ENCODE results near the gene OPA3. TPM values are rescaled to one million over a fixed set of nuclear protein-coding genes. Genes with fewer than 3 reads are reported as not detected.
"Not testable (repeated sequence)": the region's sequence is repeated elsewhere in the genome, so short reads cannot be mapped to it uniquely, and the experiment has no call there.

OPA3 gene
- total and polyA plus RNA-seq, 11 donors = 13.1 to 30.4 (median 22.3) TPM

- intact Hi-C loops (cut with DNase I) = loop anchor here in 1 of 10 donors (10.0 kb wide), 1 partner anchor 45 kb away; the partner anchor contains the start of gene OPA3
Observed at GRCh38 chr19:45629704-45630103, 45.1 kb upstream of the OPA3 start.

GRCh38 chr19:45628219-45628618 is 43.6 kb upstream of the OPA3 start:
- 94 to 98% (median 96%) methylated on average over 7 of the region's 7 CpGs for WGBS, 4 donors
- H3K27me3 ChIP-seq; DNase-seq; ATAC-seq; intact Hi-C loops (cut with DNase I); H3K4me3 ChIP-seq; H3K27ac ChIP-seq; H3K9me3 ChIP-seq: not testable (repeated sequence)
- Histone ChIP-seq H3K36me3 (peaks cover 0 to 66% (median 50%) of the 10 kb centered on the region in 9 donors), H3K4me1 (peaks cover 0 to 11% (median 0%) of the 10 kb centered on the region in 12 donors)

More at GRCh38 chr19:45629704-45630103, 45.1 kb upstream of the OPA3 start:
- ATAC-seq (no peak), DNase-seq (no peak)
- H3K27ac ChIP-seq = no peak overlapping the region
- peaks cover 0 to 51% (median 35%) of the 10 kb centered on the region in 9 donors for H3K36me3 ChIP-seq
- no peak for TF ChIP-seq POLR2A (IDR thresholded peaks at IDR 0.05)
- no peak for TF ChIP-seq CTCF (IDR thresholded peaks at IDR 0.05)
- H3K4me1 ChIP-seq = peaks cover 0 to 11% (median 0%) of the 10 kb centered on the region in 12 donors
- WGBS, 4 donors = 82 to 100% (median 93%) methylated on average over 3 to 4 of the region's 4 CpGs
- H3K9me3 ChIP-seq = no peaks in the 10 kb centered on the region
- no peaks in the 10 kb centered on the region for H3K27me3 ChIP-seq
- H3K4me3 ChIP-seq = no peak overlapping the region

GRCh38 chr19:45623984-45624383 is 39.4 kb upstream of the OPA3 start:
- DNase-seq = no peak
- Histone ChIP-seq H3K27me3 (no peaks in the 10 kb centered on the region), H3K27ac (no peak overlapping the region), H3K4me3 (no peak overlapping the region), H3K4me1 (no peaks in the 10 kb centered on the region), H3K36me3 (peaks cover 0 to 91% (median 68%) of the 10 kb centered on the region in 9 donors), H3K9me3 (no peaks in the 10 kb centered on the region)
- WGBS, 4 donors = 90 to 95% (median 91%) methylated on average over 1 of the region's 1 CpG
- ATAC-seq = no peak
- TF ChIP-seq POLR2A (IDR thresholded peaks at IDR 0.05) (no peak), CTCF (IDR thresholded peaks at IDR 0.05) (no peak)
- intact Hi-C loops (cut with DNase I) = no loop called here

GRCh38 chr19:45621976-45622503 is 37.4 kb upstream of the OPA3 start:
- no peaks in the 10 kb centered on the region for H3K4me1 ChIP-seq
- peaks cover 0 to 85% (median 61%) of the 10 kb centered on the region in 9 donors for H3K36me3 ChIP-seq
- no peaks in the 10 kb centered on the region for H3K27me3 ChIP-seq
- TF ChIP-seq CTCF (IDR thresholded peaks at IDR 0.05) = no peak
- TF ChIP-seq POLR2A (IDR thresholded peaks at IDR 0.05) = no peak
- H3K4me3 ChIP-seq = no peak overlapping the region
- H3K27ac ChIP-seq = no peak overlapping the region
- intact Hi-C loops (cut with DNase I) = no loop called here
- no peak for ATAC-seq
- no peak for DNase-seq
- 90 to 93% (median 91%) methylated on average over 6 of the region's 6 CpGs for WGBS, 4 donors
- H3K9me3 ChIP-seq = no peaks in the 10 kb centered on the region

- H3K4me3 ChIP-seq = no peak overlapping the region
- H3K4me1 ChIP-seq = peaks cover 0 to under 1% (median 0%) of the 10 kb centered on the region in 12 donors
- DNase-seq = no peak
- no peaks in the 10 kb centered on the region for H3K27me3 ChIP-seq
- intact Hi-C loops (cut with DNase I) = no loop called here
- no peak overlapping the region for H3K27ac ChIP-seq
- H3K36me3 ChIP-seq = peaks cover 0 to 79% (median 58%) of the 10 kb centered on the region in 9 donors
- WGBS, 4 donors = 87 to 92% (median 91%) methylated on average over 16 to 17 of the region's 17 CpGs
- TF ChIP-seq POLR2A (IDR thresholded peaks at IDR 0.05) (no peak), CTCF (IDR thresholded peaks at IDR 0.05) (no peak)
- H3K9me3 ChIP-seq = no peaks in the 10 kb centered on the region
- ATAC-seq = peak in 2 of 4 donors; percentile 26 to 45
Observed at GRCh38 chr19:45621389-45621788, 36.8 kb upstream of the OPA3 start.

All from heart left ventricle (tissue), 16 donors.